Mononuclear cell (primary cell): Measurements from ENCODE around the gene SLC16A12. TPM values are rescaled to one million over a fixed set of nuclear protein-coding genes. Genes with fewer than 3 reads are reported as not detected.
A peak's percentile ranks its signal among the peaks of the same experiment; 100 is the strongest.
"Not testable (repeated sequence)": the region's sequence is repeated elsewhere in the genome, so short reads cannot be mapped to it uniquely, and the experiment has no call there.

Experiments
- H3K27me3 ChIP-seq: 2 replicates; pipeline ENCODE4 v1.6.0; 2011; ENCODE audit warnings: low read length, control low read depth; ENCODE audit not compliant: insufficient read depth
- H3K4me1 ChIP-seq: 2 replicates; pipeline ENCODE4 v1.5.1; 2011; ENCODE audit warnings: mild to moderate bottlenecking, low read length, control low read depth; ENCODE audit not compliant: insufficient read depth
- H3K4me3 ChIP-seq: 2 replicates; pipeline ENCODE4 v1.5.1; 2011; ENCODE audit warnings: mild to moderate bottlenecking, low read length, moderate library complexity
- H3K9me3 ChIP-seq: 2 replicates; pipeline ENCODE4 v1.5.1; 2011; ENCODE audit warnings: low read depth, mild to moderate bottlenecking, control low read depth, low read length
- total RNA-seq: library from RNA; depleted of rRNA; stranded (reverse); fragments of >200 nt; gene quantifications from one replicate; pipeline ENCODE4 v1.2.3, GENCODE V29; 2012

Gene SLC16A12
- total RNA-seq, 1 donor = not detected

GRCh38 chr10:89413398-89413912 lies 121.9 kb downstream of the SLC16A12 start:
- H3K27me3 ChIP-seq = no peaks in the 10 kb centered on the region
- H3K4me3 ChIP-seq = peak overlapping the region; percentile 92
- H3K4me1 ChIP-seq = peaks cover 41% of the 10 kb centered on the region
- H3K9me3 ChIP-seq = no peaks in the 10 kb centered on the region

- H3K4me3 ChIP-seq, H3K9me3 ChIP-seq, H3K27me3 ChIP-seq: not testable (repeated sequence)
- H3K4me1 ChIP-seq = peaks cover 29% of the 10 kb centered on the region
Observed at GRCh38 chr10:89412276-89412675, 123.1 kb downstream of the SLC16A12 start.

GRCh38 chr10:89411135-89411534 lies 124.3 kb downstream of the SLC16A12 start:
- H3K4me3 ChIP-seq, H3K27me3 ChIP-seq, H3K9me3 ChIP-seq: not testable (repeated sequence)
- H3K4me1 ChIP-seq = peaks cover 23% of the 10 kb centered on the region

- H3K4me1 ChIP-seq = peaks cover 17% of the 10 kb centered on the region
- not testable (repeated sequence) for H3K4me3 ChIP-seq, H3K9me3 ChIP-seq, H3K27me3 ChIP-seq
Observed at GRCh38 chr10:89410551-89410950, 124.8 kb downstream of the SLC16A12 start.

- not testable (repeated sequence) for H3K4me3 ChIP-seq, H3K9me3 ChIP-seq
Observed at GRCh38 chr10:89409282-89409681, 126.1 kb downstream of the SLC16A12 start.

GRCh38 chr10:89407792-89408191 lies 127.6 kb downstream of the SLC16A12 start:
- not testable (repeated sequence) for H3K27me3 ChIP-seq, H3K4me3 ChIP-seq, H3K9me3 ChIP-seq, H3K4me1 ChIP-seq

More at GRCh38 chr10:89409282-89409681, 126.1 kb downstream of the SLC16A12 start:
- not testable (repeated sequence) for H3K27me3 ChIP-seq
- H3K4me1 ChIP-seq = peaks cover 12% of the 10 kb centered on the region

GRCh38 chr10:89406178-89406577 lies 129.2 kb downstream of the SLC16A12 start:
- not testable (repeated sequence) for H3K4me1 ChIP-seq, H3K9me3 ChIP-seq, H3K4me3 ChIP-seq, H3K27me3 ChIP-seq

- no peaks in the 10 kb centered on the region for H3K9me3 ChIP-seq
- H3K4me1 ChIP-seq = peaks cover 5% of the 10 kb centered on the region
- no peak overlapping the region for H3K4me3 ChIP-seq
- no peaks in the 10 kb centered on the region for H3K27me3 ChIP-seq
Observed at GRCh38 chr10:89404104-89405047, 131.0 kb downstream of the SLC16A12 start.

- Histone ChIP-seq H3K4me3 (no peak overlapping the region), H3K27me3 (no peaks in the 10 kb centered on the region), H3K9me3 (no peaks in the 10 kb centered on the region), H3K4me1 (peaks cover 5% of the 10 kb centered on the region)
Observed at GRCh38 chr10:89403043-89403442, 132.4 kb downstream of the SLC16A12 start.

- H3K27me3 ChIP-seq = no peaks in the 10 kb centered on the region
- H3K4me1 ChIP-seq = peaks cover 13% of the 10 kb centered on the region
- H3K9me3 ChIP-seq = no peaks in the 10 kb centered on the region
- no peak overlapping the region for H3K4me3 ChIP-seq
Observed at GRCh38 chr10:89399956-89400355, 135.4 kb downstream of the SLC16A12 start.

GRCh38 chr10:89398003-89398749 lies 137.2 kb downstream of the SLC16A12 start:
- Histone ChIP-seq H3K4me1 (peaks cover 24% of the 10 kb centered on the region), H3K9me3 (no peaks in the 10 kb centered on the region), H3K27me3 (no peaks in the 10 kb centered on the region), H3K4me3 (no peak overlapping the region)

GRCh38 chr10:89395141-89395540 lies 140.3 kb downstream of the SLC16A12 start:
- Histone ChIP-seq H3K27me3 (no peaks in the 10 kb centered on the region), H3K4me1 (peaks cover 36% of the 10 kb centered on the region), H3K4me3 (no peak overlapping the region), H3K9me3 (no peaks in the 10 kb centered on the region)

- Histone ChIP-seq H3K4me1 (peaks cover 31% of the 10 kb centered on the region), H3K27me3 (no peaks in the 10 kb centered on the region), H3K4me3 (peak overlapping the region; percentile 45), H3K9me3 (no peaks in the 10 kb centered on the region)
Observed at GRCh38 chr10:89393898-89394297, 141.5 kb downstream of the SLC16A12 start.

- Histone ChIP-seq H3K9me3 (no peaks in the 10 kb centered on the region), H3K27me3 (no peaks in the 10 kb centered on the region), H3K4me1 (peaks cover 31% of the 10 kb centered on the region), H3K4me3 (peak overlapping the region; percentile 45)
Observed at GRCh38 chr10:89392974-89393373, 142.4 kb downstream of the SLC16A12 start.
